Activated T-cell treated with anti-CD3 and anti-CD28 coated beads, Interleukin-2, amount 50 U/mL, for 24 hours (primary cell): ENCODE measurements around the gene APH1B.

Experiments
- DNase-seq: peaks from one replicate; pipeline ENCODE4 v3.0.0-alpha.2; 2020
- H3K27ac Mint-ChIP-seq: 2 replicates; pipeline ENCODE4 v1.8.0; 2020; ENCODE audit warnings: mild to moderate bottlenecking, mixed read lengths
- H3K27me3 Mint-ChIP-seq: 2 replicates; pipeline ENCODE4 v1.8.0; 2020; ENCODE audit warnings: mixed read lengths
- H3K36me3 Mint-ChIP-seq: 2 replicates; pipeline ENCODE4 v1.8.0; 2020; ENCODE audit warnings: low read depth, mixed read lengths
- H3K4me1 Mint-ChIP-seq: 2 replicates; pipeline ENCODE4 v1.8.0; 2020; ENCODE audit warnings: low read depth, mixed read lengths
- H3K4me3 Mint-ChIP-seq: 2 replicates; pipeline ENCODE4 v1.8.0; 2020; ENCODE audit warnings: mild to moderate bottlenecking, moderate library complexity, mixed read lengths
- H3K9me3 Mint-ChIP-seq: 2 replicates; pipeline ENCODE4 v1.8.0; 2020; ENCODE audit warnings: mixed read lengths

The APH1B gene

DNA sequence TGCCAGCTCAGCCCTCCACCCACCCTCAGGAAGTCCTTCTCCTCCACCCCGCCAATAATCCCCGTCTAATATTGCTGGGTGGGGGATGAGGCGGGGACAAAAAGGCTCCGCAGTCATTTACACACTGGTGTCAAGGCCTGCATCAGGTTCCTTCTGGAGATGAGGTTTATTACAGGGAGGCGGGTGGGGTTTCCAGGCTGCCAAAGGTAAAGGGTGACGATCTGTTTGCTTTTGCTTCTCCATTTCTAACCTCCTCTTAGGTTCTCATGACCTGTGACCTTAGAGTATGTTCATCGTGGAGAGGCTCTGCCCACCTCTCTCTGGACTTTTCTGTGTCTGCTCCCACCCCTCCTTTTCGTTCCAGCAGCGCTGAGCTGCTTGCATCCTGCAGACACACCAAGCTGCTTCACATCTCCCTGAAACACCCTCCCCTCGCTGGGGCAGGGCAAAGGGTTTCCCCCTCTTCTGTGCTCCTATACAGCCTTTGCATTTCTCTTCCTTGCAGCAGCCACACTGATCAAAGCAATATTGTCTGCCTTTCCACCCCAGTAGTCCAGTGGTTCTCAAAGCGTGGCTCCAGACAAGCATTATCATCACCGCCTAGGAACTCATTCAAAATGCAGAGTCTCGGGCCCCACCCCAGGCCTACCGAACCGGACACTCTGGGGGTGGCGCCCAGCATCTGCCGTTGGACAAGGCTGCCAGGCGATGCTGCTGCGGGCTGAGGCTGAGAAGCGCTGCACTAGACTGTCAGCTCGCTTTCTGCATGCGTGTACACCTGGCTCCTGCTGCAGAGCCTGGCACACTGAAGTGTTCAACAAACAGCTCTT, 77.6 kb downstream of the APH1B start:
- no peak overlapping the region for H3K4me3 Mint-ChIP-seq
- no peaks in the 10 kb centered on the region for H3K36me3 Mint-ChIP-seq
- H3K27ac Mint-ChIP-seq: no peak overlapping the region
- no peak for DNase-seq
- no peaks in the 10 kb centered on the region for H3K27me3 Mint-ChIP-seq
- H3K4me1 Mint-ChIP-seq: no peaks in the 10 kb centered on the region
- H3K9me3 Mint-ChIP-seq: no peaks in the 10 kb centered on the region

DNA sequence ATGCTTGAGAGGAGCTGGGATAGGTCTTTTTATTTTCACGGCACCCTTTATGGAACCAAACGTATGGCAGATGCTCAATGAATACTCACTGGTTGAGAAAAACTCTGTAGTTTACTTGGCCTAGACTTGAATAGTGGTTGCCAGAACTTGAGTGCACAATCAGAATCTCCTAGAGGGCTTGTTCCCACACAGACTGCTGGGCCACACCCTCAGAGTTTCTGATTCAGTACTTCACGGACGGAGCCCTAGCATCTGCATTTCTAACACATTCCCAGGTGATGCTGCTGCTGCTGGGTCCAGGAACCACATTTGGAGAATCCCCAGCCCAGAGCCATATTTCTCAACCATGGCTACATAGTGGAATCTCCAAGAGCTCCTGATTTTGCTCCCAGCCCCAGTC, 79.7 kb downstream of the APH1B start:
- Mint-ChIP-seq H3K27me3 (no peaks in the 10 kb centered on the region), H3K27ac (no peak overlapping the region), H3K4me1 (no peaks in the 10 kb centered on the region), H3K36me3 (no peaks in the 10 kb centered on the region), H3K4me3 (no peak overlapping the region), H3K9me3 (no peaks in the 10 kb centered on the region)
- DNase-seq: no peak

DNA sequence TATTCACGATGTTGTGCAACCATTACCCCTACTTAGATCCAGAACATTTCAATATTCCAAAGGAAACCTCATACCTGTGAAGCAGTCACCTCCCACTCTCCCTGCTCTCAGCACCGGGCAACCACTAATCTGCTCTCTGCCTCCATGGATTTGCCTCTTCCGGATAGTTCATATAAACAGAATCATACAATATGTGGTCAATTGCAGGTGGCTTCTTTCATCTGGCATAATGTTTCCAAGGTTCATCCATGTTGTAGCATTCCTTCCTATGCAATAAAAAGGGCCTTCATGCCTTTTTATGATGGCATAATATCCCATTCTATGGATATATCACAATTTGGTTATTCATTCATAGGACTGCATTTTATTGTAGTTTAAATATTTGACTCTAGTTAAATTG, 80.3 kb downstream of the APH1B start:
- Mint-ChIP-seq H3K27me3 (no peaks in the 10 kb centered on the region), H3K36me3 (no peaks in the 10 kb centered on the region), H3K4me3 (no peak overlapping the region), H3K4me1 (no peaks in the 10 kb centered on the region), H3K27ac (no peak overlapping the region), H3K9me3 (no peaks in the 10 kb centered on the region)
- DNase-seq: no peak

DNA sequence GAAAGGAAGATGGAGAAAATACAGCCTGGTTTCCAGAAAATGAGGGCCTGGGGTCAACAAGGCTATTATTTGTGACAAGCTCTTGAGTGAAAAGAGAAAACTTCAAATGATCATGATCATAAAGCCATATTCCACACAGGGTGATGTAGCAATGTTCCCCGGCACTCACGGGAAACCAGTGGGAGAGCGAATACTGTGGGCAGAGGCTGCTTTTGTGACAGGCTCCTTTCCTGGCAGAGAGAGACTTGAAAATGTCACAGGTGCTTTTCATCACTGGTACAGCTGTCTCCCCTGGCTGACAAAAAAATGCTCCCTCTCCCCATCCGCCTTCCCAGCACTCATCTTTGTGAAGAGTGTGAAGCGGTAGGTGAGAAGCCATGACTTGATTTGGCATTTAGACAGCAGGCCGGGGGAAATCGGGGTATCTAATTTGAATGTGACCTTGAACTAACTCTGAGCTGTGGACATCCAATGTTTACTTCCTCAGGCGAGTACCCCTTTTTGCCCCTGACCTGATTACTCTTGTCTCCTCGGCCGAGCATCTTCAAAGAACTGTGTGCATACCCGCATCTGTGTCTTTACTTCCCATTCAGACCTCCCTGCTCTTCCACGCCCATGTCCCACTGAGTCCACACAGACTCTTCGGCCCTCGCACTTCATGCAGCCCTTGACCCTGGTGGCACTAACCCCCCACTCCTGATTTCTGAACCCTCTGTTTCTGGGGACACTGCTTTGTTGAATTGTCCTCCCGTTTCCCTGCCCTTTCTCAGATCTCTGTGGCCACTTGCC, 81.0 kb downstream of the APH1B start:
- Mint-ChIP-seq H3K4me3 (no peak overlapping the region), H3K36me3 (no peaks in the 10 kb centered on the region), H3K9me3 (no peaks in the 10 kb centered on the region), H3K27me3 (no peaks in the 10 kb centered on the region), H3K4me1 (no peaks in the 10 kb centered on the region), H3K27ac (no peak overlapping the region)
- no peak for DNase-seq
